Dedifferentiated amniotic fluid mesenchymal stem cell (primary cell): ENCODE results near the gene BBS12.

Experiments used
- DNase-seq: peaks from one replicate; pipeline ENCODE4 v3.0.0-alpha.2; 2016; ENCODE audit errors: extremely low spot score

BBS12 gene

GRCh38 chr4:122732329-122733026 lies at the start of gene BBS12:
TSS of gene BBS12 (plus strand) at chr4:122732704. CDS start at chr4:122741893, 9,189 bp downstream.
- peak; percentile 100 for DNase-seq

DNA sequence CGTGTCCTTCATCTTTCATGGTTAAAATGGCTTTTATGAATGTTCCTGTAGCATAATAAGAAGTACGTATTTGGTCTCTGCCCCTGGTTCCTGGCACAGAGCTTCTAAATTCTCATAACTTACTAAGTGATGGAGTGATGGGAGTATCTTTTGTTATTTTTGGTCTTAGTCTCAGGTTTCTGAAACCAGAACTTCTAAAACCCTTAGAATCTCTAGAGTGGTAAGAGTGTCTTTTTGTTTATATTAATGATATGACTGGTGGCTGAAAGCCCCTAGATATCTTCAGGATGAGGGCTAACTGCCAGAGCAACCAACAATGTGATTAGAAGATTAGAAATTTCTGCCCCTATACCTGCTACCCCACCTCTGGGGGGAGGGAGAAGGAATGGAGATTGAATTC lies 45.8 kb upstream of the BBS12 start:
- DNase-seq = no peak

DNA sequence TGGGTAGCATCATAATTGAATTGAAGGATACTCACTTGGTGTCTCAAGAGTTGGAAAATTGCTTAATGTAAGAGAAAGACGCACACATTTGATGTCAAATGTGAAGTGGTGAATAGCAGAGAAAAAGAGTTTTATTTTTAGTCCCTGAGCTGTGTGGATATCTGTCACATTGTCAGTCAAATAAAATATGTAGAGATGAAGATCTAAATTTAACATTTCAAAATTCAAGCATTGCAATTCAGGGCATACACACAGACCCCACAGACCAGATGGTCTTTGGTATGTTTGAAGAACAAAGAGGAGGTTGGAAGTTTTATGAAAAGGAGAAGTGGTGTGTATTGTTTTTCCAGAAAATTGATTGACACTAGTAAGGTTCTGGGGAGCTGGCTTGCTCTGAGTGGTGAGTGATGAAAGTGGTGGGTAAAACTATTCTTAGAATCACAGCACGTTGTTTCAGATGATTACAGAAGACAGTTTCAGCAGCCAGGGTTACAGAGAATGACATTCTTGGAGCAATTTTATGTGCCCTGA lies 44.9 kb upstream of the BBS12 start:
- DNase-seq = peak; percentile 61

- DNase-seq = no peak
These were observed 43.9 kb upstream of the BBS12 start for GRCh38 chr4:122688529-122689140.

DNA sequence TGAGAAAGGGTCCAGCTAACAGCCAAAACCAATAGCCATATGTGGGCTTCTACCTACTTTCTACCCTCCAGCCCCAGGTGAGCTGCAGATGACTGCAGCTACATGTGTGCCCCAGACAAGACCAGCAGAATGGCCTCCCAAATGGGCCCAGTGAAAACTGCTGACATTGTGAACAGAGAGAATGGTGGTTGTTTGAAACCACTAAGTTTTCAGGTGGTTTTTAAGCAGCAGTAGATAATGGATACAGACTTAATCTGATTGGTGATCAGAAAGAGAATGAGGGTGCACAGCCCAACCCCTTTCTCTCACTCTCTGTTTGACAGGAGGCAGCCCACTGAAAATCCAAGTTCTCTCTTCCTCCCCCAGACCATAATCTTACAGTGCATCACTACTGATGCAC lies 42.5 kb upstream of the BBS12 start:
- no peak for DNase-seq

DNA sequence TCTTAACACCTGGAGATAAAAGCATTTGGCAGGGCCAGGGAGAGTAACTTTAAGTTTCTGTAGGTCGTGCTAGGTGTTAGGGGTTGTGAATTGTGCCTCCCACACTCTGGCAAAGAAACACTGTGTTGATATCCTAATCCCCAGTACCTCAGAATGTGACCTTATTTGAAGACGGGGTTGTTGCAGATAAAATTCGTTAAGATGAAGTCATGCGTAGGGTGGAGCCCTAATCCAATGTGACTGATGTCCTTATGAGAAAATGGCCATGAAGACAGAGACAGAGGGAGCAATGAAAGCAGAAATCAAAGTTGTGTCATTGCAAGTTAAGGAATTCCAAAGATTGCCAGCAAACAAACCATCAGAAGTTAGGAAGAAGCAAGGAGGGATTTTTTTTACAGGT lies 40.5 kb upstream of the BBS12 start:
- no peak for DNase-seq

- no peak for DNase-seq
These were observed 39.6 kb upstream of the BBS12 start for GRCh38 chr4:122692641-122693520.

DNA sequence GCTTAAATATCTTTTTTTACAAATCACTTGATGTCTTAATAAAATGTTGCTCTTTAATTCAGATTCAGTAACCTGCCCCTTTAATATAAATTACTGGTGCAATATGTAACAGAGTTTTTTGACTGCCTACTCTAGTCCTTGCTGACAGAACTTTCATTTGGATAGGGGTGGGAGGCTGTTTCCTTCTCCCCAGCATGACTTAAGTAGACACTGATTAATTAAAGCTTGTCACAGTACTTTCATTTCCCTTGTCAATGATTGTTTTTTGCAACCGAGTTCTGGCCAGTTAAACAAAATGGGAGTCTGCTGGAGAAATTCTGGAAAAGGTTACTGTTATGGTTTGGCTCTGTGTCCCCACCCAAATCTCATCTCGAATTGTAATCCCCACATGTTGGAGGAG lies 37.3 kb upstream of the BBS12 start:
- DNase-seq = no peak

- no peak for DNase-seq
These were observed 32.3 kb upstream of the BBS12 start for GRCh38 chr4:122700178-122700725.

DNA sequence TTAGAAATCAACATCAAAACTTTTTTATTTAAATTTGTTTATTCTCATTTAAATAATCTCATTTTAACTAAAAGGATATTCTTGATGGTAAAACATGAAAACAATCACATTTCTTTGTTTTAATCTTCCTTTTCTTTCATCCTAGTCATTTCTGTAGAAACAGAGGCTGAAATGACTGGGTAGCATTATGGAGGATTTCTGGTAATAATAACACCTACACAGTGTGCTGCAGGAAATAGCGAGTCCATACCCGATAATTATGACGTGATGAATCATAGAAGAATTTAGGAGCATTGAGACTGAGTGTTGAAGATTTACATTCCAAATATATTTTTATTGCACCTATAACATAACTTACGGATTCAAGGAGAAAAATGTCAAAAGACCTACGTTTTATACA lies 31.4 kb upstream of the BBS12 start:
- no peak for DNase-seq

DNA sequence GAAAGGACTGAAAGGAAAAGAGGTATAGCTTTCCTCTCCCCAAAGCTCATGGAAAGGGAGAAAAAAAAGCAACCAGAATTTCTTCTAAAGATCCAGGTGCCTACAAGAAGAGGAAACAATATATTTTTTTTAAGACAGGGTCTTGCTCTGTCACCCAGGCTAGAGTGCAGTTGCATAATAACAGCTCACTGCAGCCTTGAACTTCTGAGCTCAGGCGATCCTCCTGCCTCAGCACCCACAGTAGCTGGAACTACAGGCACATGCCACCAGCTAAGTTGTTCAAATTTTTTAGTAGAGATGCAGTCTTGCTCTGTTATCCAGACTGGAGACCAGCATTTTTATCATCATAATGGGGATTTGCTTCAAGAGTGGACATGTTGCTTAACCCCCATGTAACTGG lies 30.5 kb upstream of the BBS12 start:
- no peak for DNase-seq

- no peak for DNase-seq
These were observed 29.6 kb upstream of the BBS12 start for GRCh38 chr4:122702939-122703338.

- DNase-seq = no peak
These were observed 28.6 kb upstream of the BBS12 start for GRCh38 chr4:122703868-122704267.

- DNase-seq = no peak
These were observed 27.5 kb upstream of the BBS12 start for GRCh38 chr4:122705009-122705408.

DNA sequence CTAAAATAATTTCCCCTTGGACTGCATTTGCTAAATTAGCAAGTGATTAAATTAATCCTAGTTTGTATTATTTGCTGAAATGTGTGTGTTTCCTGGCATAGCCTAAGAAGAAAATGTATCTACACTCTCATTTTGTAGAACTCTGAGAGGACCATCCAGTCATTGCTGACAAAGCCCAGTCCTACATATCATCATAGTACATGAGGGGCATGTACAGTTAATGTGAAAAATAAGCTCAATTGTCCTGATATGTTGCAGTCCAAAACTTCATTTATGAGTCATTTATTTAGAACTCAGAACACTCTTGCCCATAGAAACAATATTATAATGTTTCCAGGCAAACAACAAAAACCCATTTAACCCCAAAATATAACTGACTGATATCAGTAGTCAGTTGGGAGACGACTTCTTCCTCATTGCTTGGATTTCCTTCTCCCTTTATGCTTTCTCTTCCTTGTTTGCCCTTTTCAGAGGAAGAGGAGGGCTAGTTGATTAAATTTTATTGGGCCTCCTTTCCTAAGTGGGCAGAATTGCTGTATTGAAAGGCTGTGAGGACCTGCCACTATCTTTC lies 26.9 kb upstream of the BBS12 start:
- no peak for DNase-seq

DNA sequence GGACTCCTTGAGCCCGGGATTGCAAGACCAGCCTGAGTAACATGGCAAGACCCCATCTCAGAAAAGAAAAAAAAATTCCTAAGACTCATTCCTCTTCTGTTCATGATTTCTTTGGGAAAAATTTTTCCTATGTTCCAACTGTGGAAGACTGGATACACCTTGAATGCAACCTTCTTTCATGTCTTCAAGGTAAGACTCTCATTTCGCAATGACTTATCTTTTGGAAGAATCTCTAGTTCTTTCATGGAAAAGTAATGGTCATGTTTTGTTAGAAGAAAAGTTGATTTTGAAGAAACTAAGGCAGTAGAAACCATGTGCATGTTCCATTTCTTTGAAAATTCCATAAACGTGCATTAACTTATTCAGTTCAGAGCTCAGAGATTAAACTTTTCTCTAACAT lies 26.0 kb upstream of the BBS12 start:
- no peak for DNase-seq

- no peak for DNase-seq
These were observed 25.0 kb upstream of the BBS12 start for GRCh38 chr4:122707497-122707896.

DNA sequence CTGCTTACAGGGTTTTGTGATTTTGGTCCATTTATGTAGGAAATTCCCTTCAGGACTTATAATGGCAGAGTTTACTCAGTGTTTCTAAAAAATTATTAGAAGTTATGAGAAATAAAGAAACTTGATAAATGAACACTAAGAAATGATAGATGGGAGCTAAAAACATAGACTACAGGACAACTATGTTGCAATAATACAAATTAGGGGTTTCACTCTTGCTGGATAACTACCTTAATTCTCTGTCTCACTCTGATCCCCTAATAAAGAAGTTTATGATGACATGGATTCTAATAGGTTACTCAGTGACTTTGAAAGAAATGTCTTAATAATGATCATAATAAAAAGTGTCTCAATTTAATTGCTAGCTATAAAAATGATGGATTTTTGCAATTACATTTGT lies 23.3 kb upstream of the BBS12 start:
- no peak for DNase-seq

GRCh38 chr4:122710434-122711308 lies 21.8 kb upstream of the BBS12 start:
- DNase-seq = no peak

DNA sequence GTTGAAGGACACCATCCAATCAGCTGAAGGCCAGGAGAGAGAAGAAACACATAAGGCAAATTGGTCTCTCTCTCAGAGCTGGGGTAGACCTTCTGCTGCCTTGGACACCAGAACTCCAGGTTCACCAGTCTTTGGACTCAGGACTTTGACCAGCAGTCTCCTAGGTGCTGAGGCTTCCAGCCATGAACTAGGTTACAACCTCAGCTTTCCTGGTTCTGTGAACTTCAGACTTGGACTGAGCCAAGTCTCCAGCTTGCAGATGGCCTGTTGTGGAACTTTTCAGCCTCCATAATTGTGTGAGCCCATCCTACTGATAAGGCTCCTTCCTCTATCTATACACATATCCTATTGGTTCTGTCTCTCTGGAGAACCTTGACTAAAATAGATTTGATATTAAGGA lies 20.6 kb upstream of the BBS12 start:
- no peak for DNase-seq

DNA sequence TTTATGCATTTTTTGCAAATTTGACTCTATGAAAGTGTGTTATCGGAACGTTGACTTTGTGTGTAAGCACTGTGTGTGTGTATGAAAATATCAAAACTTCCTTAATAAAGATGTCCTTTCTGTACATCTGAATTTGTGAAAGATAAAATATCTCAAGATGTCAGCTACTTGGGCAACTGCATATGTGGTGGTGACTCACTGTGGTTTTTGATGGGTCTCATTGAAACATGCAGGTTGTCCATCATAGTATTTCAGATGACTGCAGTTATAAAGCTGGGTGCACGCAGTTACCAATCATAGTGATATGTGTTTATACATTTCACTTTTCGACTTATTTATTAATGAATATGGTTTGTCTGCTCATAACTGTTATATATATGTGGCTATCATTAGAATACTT lies 19.7 kb upstream of the BBS12 start:
- DNase-seq = no peak
